Bronchial epithelial cell (primary cell): ENCODE results near the gene OR4X1. TPM values are rescaled to one million over a fixed set of nuclear protein-coding genes. Genes with fewer than 3 reads are reported as not detected.
"Not testable (repeated sequence)": the region's sequence is repeated elsewhere in the genome, so short reads cannot be mapped to it uniquely, and the experiment has no call there.

Experiments
- DNase-seq: peaks from one replicate; pipeline ENCODE4 v3.0.0-alpha.2; 2010; ENCODE audit warnings: low read depth
- FAIRE-seq: peaks from 2 replicates; lab custom pipeline; 2011; peaks lifted over from hg19 to GRCh38; lab: Jason Lieb, UNC
- H3K27me3 ChIP-seq: 2 replicates; pipeline ENCODE4 v1.5.1; 2011; ENCODE audit warnings: low read length; ENCODE audit not compliant: control insufficient read depth, insufficient read depth
- H3K36me3 ChIP-seq: 2 replicates; pipeline ENCODE4 v1.5.1; 2011; ENCODE audit warnings: low read length; ENCODE audit not compliant: control insufficient read depth, insufficient read depth
- H3K4me3 ChIP-seq: 2 replicates; pipeline ENCODE4 v1.5.1; 2011; ENCODE audit warnings: mild to moderate bottlenecking, low read depth, low read length, control low read depth
- CTCF ChIP-seq: IDR thresholded peaks from 2 replicates; pipeline ENCODE4 v1.5.1; 2011; ENCODE audit warnings: mild to moderate bottlenecking, moderate library complexity, low read length, control low read depth, inconsistent platforms; ENCODE audit not compliant: insufficient read depth, severe bottlenecking
- total RNA-seq: library from RNA; depleted of rRNA; stranded (reverse); fragments of >200 nt; gene quantifications from 2 replicates; pipeline ENCODE4 v1.2.1, GENCODE V29; 2014

OR4X1 gene, protein sequence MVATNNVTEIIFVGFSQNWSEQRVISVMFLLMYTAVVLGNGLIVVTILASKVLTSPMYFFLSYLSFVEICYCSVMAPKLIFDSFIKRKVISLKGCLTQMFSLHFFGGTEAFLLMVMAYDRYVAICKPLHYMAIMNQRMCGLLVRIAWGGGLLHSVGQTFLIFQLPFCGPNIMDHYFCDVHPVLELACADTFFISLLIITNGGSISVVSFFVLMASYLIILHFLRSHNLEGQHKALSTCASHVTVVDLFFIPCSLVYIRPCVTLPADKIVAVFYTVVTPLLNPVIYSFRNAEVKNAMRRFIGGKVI
- not detected in 2 replicates for total RNA-seq

GRCh38 chr11:48263423-48263911, at the start of gene OR4X1:
Gene OR4X1, plus strand, starts transcription at chr11:48263861. Its CDS starts 0 bp downstream, at chr11:48263861.
- H3K36me3 ChIP-seq = no peaks in the 10 kb centered on the region
- FAIRE-seq (no peak), DNase-seq (no peak)
- TF ChIP-seq CTCF = no peak
- no peak within 1 kb of the TSS for H3K4me3 ChIP-seq
- no peaks in the 10 kb centered on the region for H3K27me3 ChIP-seq

DNA sequence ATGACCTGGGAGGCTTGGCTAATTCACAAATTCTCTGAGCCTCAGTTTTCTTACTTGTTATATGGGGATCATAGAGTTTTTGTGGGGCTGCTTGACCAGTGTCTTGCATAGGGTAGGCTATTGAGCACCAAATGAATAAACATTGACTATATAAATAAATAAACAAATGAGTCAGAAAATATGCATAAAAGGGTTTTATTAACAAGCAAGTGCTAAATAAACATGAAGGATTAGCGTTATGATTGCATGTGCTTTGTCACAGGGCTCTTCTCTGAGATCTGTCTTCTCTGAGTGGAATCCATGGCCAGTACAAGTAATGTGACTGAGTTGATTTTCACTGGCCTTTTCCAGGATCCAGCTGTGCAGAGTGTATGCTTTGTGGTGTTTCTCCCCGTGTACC, 47.2 kb upstream of the OR4X1 start, which contains the start of gene OR4B1:
TSS of gene OR4B1 (plus strand) at position 301 of the 400 bp plus-strand sequence. CDS start at position 301, 0 bp downstream.
- no peak for TF ChIP-seq CTCF
- no peaks in the 10 kb centered on the region for H3K36me3 ChIP-seq
- no peak within 1 kb of the TSS for H3K4me3 ChIP-seq
- H3K27me3 ChIP-seq = no peaks in the 10 kb centered on the region
- no peak for FAIRE-seq
- DNase-seq = no peak

DNA sequence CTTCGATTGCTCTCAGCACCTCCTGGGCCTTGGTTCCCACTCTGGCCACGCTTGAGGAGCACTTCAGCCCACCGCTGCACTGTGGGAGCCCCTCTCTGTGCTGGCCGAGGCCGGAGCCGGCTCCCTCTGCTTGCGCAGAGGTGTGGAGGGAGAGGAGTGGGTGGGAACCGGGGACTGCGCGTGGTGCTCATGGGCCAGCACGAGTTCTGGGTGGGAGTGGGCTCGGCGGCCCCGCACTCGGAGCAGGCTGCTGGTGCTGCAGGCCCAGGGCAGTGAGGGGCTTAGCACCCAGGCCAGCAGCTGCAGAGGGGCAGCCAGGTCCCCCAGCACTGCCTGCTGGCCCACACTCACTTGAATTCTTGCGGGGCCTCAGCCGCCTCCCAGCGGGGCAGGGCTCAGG, 34.9 kb upstream of the OR4X1 start:
- Histone ChIP-seq H3K4me3 (no peak overlapping the region), H3K27me3 (no peaks in the 10 kb centered on the region), H3K36me3 (no peaks in the 10 kb centered on the region)
- FAIRE-seq (no peak), DNase-seq (no peak)
- TF ChIP-seq CTCF = no peak

DNA sequence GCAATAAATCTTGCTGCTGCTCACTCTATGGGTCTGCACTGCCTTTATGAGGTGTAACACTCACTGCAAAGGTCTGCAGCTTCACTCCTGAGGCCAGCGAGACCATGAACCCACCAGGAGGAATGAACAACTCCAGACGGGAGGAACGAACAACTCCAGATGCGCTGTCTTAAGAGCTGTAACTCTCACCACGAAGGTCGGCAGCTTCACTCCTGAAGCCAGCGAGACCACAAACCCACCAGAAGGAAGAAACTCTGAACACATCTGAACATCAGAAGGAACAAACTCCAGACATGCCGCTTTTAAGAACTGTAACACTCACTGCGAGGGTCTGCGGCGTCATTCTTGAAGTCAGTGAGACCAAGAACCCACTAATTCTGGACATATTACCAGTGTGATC, 33.6 kb upstream of the OR4X1 start:
- not testable (repeated sequence) for H3K4me3 ChIP-seq, FAIRE-seq, DNase-seq, H3K36me3 ChIP-seq, H3K27me3 ChIP-seq

- H3K27me3 ChIP-seq = no peaks in the 10 kb centered on the region
- no peak overlapping the region for H3K4me3 ChIP-seq
- FAIRE-seq (no peak), DNase-seq (no peak)
- H3K36me3 ChIP-seq = no peaks in the 10 kb centered on the region
- TF ChIP-seq CTCF = no peak
These were observed 25.9 kb upstream of the OR4X1 start for GRCh38 chr11:48237727-48238126.

GRCh38 chr11:48242501-48242900, 21.2 kb upstream of the OR4X1 start:
- DNase-seq (no peak), FAIRE-seq (no peak)
- Histone ChIP-seq H3K36me3 (no peaks in the 10 kb centered on the region), H3K4me3 (no peak overlapping the region), H3K27me3 (no peaks in the 10 kb centered on the region)
- TF ChIP-seq CTCF = no peak
